IPS-18a (cell line): Measurements from ENCODE around the gene GMEB2.
"Not testable (repeated sequence)": the region's sequence is repeated elsewhere in the genome, so short reads cannot be mapped to it uniquely, and the experiment has no call there.

Source experiments
- H3K27ac ChIP-seq: one replicate; pipeline ENCODE4 v1.5.1; 2013; ENCODE audit warnings: low read length
- H3K27me3 ChIP-seq: one replicate; pipeline ENCODE4 v1.6.1; 2013; ENCODE audit warnings: mild to moderate bottlenecking, low read length; ENCODE audit not compliant: control insufficient read depth, insufficient read depth
- H3K36me3 ChIP-seq: one replicate; pipeline ENCODE4 v1.6.1; 2013; ENCODE audit warnings: low read depth, low read length; ENCODE audit not compliant: control insufficient read depth
- H3K4me1 ChIP-seq: one replicate; pipeline ENCODE4 v1.6.1; 2013; ENCODE audit warnings: low read depth, low read length; ENCODE audit not compliant: control insufficient read depth
- H3K4me3 ChIP-seq: one replicate; pipeline ENCODE4 v1.5.1; 2013; ENCODE audit warnings: low read length
- H3K9ac ChIP-seq: one replicate; pipeline ENCODE4 v1.6.1; 2013; ENCODE audit warnings: mild to moderate bottlenecking, low read length, moderate library complexity
- H3K9me3 ChIP-seq: one replicate; pipeline ENCODE4 v1.6.1; 2013; ENCODE audit warnings: low read depth, low read length; ENCODE audit not compliant: control insufficient read depth

GMEB2 gene

DNA sequence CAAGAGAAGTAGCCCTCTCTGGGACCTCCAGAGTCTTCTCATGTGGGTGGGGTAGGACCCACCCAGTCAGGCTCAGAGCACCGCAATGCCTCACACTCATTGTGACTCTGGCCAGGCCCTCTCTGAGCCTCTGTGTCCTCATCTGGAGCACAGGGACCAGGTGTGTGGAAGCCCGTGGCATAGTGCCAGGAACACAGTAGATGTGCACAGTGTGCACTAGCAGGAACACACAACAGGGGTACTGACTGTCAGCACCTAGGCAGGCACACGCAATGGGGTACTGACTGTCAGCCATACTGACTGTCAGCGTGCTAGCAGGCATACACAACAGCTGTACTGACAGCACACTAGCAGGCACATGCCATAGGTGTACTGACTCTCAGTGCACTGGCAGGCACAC, 28.3 kb upstream of the GMEB2 start:
- H3K27ac ChIP-seq: no peak overlapping the region
- H3K27me3 ChIP-seq: no peaks in the 10 kb centered on the region
- H3K4me3 ChIP-seq: no peak overlapping the region
- no peaks in the 10 kb centered on the region for H3K9me3 ChIP-seq
- peaks cover 11% of the 10 kb centered on the region for H3K4me1 ChIP-seq
- no peak overlapping the region for H3K9ac ChIP-seq
- H3K36me3 ChIP-seq: no peaks in the 10 kb centered on the region

DNA sequence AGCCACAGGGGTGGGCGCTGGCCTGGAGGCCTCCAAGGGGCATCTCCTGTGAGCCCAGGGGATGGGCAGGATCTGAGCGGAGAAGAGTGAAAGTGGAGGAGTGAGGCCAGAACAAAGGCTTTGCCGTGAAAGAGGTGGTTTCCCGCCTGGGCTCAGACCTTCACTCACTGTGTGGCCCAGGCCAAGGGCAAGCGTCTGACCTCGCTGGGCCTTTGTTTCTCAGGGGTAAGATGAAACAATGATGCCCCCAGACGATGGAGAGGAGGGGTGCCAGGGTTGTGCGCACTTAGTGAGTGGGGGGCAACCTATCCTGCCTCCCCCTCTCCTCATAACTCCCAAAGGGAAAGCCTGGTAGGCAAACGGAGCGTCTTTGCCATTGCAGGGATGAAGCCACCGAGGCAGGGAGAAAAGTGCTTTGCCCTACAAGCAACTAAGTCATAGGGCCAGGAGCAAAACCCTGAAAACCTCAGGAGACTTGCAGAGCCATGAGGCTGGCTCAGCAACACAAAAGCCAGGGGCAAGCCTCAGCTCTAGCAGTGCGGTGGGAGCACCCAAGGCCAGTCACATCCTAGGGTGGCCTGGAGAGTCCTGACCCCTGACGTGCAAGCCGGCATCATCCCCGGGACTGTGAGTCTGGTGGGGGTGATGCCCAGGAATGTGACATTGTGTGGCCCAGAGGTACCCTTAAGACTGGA, 27.2 kb upstream of the GMEB2 start:
- H3K4me1 ChIP-seq: peaks cover 9% of the 10 kb centered on the region
- peak overlapping the region; percentile 88 for H3K27ac ChIP-seq
- H3K27me3 ChIP-seq: no peaks in the 10 kb centered on the region
- H3K36me3 ChIP-seq: no peaks in the 10 kb centered on the region
- H3K9me3 ChIP-seq: no peaks in the 10 kb centered on the region
- peak overlapping the region; percentile 68 for H3K4me3 ChIP-seq
- H3K9ac ChIP-seq: peak overlapping the region; percentile 91

DNA sequence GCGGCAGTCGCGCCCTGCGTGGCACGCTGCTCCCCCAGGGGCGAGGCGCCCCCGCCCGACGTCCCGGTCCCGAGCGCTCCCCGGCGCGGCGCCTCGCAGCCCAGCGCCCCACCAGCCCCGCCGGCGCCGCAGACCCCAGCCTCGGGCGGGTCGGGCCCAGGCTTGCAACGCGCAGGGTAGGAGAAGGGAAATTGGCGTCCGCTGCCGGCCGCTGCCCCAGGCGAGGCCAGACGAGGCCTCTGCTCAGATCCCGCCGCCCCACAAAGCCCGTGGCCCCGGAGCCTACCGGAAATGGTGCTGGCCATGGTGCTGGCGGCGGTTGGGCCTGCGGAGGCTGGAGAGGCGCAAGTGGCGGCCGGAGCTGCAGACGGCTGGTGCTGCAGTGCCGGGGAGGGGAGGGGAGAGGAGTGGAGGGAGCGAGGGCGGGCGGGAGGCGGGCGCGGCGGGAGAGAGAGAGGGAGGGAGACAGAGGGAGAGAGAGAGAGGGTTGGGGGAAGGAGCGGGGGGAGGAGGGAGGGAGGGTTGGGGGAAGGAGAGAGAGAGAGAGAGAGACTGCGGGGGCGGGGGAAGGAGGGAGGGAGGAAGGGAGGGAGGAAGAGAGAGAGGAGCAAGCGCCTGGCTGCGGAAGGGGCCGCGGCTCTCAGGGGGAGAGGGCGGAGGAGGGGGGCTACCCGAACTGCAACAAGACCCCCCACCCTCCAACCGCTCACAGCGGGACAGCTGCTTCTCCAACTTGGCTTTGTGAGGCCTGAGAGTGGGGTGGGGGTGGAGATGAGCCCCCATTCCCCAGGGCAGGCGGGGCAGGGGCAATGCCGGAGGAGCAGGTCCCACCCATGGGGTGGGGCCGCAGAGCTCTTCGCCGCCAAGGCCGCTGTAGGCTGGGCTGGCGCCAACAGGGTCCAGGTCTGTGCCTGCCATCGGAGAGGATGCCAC, 26.4 kb upstream of the GMEB2 start, which contains the start of gene STMN3:
TSS of gene STMN3 (minus strand) at position 384 of the 933 bp plus-strand sequence. CDS start at position 305, 79 bp downstream.
- Histone ChIP-seq H3K27me3 (no peaks in the 10 kb centered on the region), H3K4me3 (peak within 1 kb of the TSS; percentile 68), H3K9me3 (no peaks in the 10 kb centered on the region), H3K36me3 (no peaks in the 10 kb centered on the region), H3K27ac (peak within 1 kb of the TSS; percentile 88), H3K9ac (peak within 1 kb of the TSS; percentile 91), H3K4me1 (peaks cover 7% of the 10 kb centered on the region)

DNA sequence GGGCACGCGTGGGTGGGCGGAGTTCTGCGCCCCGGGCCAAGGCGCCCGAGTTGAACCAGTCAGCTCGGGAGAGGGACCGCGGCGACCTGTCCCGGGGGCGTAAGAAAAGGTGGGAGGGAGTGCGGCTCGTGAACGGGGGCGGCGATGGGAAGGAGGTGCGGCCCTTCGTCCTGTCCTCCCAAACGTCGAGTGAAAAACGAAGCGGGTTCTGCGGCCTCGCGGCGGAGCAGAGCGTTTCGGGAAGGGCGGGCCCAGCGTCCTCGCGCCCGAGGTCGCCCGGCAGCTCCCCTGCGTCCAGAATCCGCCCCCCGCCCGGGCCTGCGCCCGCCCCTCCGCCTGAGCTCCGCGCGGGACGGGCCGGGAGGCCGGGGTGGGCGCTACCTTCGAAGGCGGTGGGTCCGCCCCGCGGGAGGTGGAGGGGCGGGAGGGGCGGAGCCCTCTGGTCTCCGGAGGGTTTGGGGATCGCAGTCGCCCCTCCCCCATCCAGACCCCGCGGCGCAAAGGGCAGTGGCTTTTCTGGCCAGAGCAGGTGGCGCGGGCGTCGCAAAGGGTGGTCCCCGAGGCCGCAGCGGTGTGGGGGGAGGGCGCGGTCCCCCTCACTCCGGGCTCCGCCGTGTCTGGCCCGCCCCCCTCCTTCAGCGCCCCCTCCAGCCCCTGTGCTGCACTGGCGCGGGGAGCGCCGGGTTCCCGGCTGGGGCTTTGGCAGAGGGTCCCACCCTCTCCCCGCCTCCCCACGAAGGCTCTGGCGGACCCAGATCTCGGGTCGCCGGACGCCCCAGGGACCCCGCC, 25.5 kb upstream of the GMEB2 start:
- Histone ChIP-seq H3K9me3 (no peaks in the 10 kb centered on the region), H3K27ac (no peak overlapping the region), H3K36me3 (no peaks in the 10 kb centered on the region), H3K27me3 (no peaks in the 10 kb centered on the region), H3K9ac (no peak overlapping the region), H3K4me3 (peak overlapping the region; percentile 56), H3K4me1 (peaks cover 7% of the 10 kb centered on the region)

DNA sequence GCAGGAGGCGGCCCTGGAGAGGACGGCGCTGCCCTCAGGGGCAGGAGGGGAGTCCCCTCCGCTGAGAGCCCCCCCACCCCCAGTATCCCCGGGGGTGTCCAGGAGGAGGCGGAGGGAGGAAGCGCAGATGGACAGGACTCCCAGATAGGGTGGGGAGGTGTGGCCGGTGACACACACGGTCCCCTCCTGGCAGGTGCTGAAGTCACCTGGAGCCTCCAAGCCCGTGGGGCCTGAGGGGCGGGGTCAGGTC, 25.0 kb upstream of the GMEB2 start:
- no peak overlapping the region for H3K9ac ChIP-seq
- H3K4me3 ChIP-seq: peak overlapping the region; percentile 56
- H3K36me3 ChIP-seq: no peaks in the 10 kb centered on the region
- H3K9me3 ChIP-seq: no peaks in the 10 kb centered on the region
- no peaks in the 10 kb centered on the region for H3K27me3 ChIP-seq
- peaks cover 7% of the 10 kb centered on the region for H3K4me1 ChIP-seq
- H3K27ac ChIP-seq: no peak overlapping the region

DNA sequence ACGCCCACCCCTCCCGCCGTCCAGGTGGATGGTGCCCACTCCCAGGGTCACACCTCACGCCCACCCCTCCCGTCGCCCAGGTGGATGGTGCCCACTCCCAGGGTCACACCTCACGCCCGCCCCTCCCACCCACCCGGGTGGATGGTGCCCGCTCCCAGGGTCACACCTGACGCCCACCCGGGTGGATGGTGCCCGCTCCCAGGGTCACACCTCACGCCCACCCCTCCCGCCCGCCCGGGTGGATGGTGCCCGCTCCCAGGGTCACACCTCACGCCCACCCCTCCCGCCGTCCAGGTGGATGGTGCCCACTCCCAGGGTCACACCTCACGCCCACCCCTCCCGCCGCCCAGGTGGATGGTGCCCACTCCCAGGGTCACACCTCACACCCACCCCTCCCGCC, 23.6 kb upstream of the GMEB2 start:
- not testable (repeated sequence) for H3K9me3 ChIP-seq, H3K27me3 ChIP-seq, H3K27ac ChIP-seq, H3K4me3 ChIP-seq, H3K36me3 ChIP-seq, H3K9ac ChIP-seq, H3K4me1 ChIP-seq

DNA sequence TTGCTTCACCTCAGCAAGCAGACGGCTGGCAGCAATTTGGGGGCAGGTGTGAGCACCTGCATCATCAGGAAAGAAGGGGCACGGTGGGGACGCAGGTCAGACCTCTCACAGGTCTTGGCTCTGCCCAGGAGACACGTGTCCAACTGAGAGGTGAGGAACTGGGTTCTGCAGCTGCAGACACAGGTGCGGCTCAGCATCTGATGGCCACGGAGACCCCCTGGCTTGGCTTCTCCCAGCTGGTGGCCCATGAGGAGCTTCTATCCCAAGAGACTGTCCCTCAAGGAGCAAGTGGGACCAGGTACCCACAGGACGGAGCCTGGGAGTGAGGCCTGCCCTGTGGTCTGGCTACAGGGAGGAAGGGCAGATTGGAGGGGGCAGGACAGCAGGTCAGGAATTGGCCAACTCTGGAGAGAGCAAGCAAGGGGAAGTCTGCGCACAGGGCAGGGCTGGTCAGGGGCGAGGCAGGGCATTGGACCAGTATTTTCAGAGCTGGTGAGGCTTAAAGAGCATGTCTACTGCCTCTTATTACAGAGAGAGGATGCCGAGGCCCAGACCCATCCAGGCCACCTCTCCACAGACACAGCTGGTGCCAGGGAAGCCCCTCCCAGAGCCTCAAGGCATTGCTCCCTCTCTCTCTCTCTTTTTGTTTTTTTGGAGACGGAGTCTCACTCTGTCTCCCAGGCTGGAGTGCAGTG, 22.1 kb upstream of the GMEB2 start:
- Histone ChIP-seq H3K36me3 (no peaks in the 10 kb centered on the region), H3K4me1 (peaks cover 1% of the 10 kb centered on the region), H3K4me3 (no peak overlapping the region), H3K9me3 (no peaks in the 10 kb centered on the region), H3K27ac (no peak overlapping the region), H3K27me3 (no peaks in the 10 kb centered on the region), H3K9ac (no peak overlapping the region)

DNA sequence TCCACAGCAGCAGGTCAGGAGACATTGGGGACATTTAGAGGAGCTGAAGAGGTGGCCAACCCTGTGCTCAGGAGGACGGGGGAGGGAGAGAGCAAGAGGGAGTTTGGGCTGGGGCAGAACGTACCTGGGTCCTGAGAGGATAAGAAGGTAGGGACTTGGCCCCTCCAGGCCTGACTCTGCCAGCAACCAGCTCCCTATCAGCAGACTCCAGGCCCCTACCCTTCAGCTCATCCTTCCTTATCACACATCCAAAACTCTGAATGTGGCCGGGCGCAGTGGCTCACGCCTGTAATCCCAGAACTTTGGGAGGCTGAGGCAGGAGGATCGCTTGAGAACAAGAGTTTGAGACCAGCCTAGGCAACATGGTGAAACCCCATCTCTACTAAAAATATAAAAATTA, 21.3 kb upstream of the GMEB2 start:
- no peak overlapping the region for H3K9ac ChIP-seq
- H3K9me3 ChIP-seq: no peaks in the 10 kb centered on the region
- no peaks in the 10 kb centered on the region for H3K4me1 ChIP-seq
- H3K4me3 ChIP-seq: no peak overlapping the region
- no peaks in the 10 kb centered on the region for H3K36me3 ChIP-seq
- H3K27me3 ChIP-seq: no peaks in the 10 kb centered on the region
- H3K27ac ChIP-seq: no peak overlapping the region

DNA sequence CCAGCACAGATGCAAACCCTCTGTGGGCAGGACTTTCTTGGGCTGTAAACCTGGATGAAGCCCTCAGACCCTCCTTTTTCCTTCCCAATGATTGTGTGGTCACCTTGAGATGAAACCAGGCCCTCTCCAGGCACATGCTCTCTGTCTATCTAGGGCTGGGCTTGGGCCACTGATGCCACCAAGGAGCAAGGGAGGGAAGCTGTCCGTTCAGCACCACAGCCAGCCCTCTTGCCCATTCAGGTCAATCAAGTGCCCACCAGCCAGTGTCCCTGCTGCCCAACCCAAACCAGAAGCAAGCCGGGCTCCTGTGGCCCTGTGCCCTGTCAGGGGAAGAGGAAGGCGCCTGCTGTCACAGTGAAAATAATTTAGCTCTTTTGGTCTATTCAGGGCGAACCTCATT, 18.3 kb upstream of the GMEB2 start:
- Histone ChIP-seq H3K9me3 (no peaks in the 10 kb centered on the region), H3K27ac (no peak overlapping the region), H3K27me3 (no peaks in the 10 kb centered on the region), H3K36me3 (no peaks in the 10 kb centered on the region), H3K9ac (no peak overlapping the region), H3K4me3 (no peak overlapping the region), H3K4me1 (no peaks in the 10 kb centered on the region)

DNA sequence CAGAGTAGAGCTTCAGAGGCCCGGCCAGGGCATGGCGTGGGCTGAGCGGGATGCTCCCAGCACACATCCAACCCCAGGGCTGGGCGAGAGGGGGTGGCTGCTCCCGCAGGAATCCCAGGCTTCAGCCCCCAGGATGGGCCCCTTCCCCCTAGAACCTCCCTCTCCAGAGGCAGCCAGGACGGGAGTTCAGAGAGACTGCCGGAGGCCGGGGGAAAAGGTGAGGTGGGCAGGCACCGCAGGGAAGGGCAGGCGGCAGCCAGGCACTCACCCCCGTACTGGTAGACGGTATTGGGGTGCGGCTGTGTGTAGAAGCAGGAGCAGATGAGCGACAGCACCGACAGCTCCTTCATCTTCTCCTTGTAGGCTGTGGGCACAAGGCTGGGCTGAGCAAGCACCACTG, 17.0 kb upstream of the GMEB2 start:
- H3K36me3 ChIP-seq: no peaks in the 10 kb centered on the region
- H3K4me1 ChIP-seq: no peaks in the 10 kb centered on the region
- no peak overlapping the region for H3K9ac ChIP-seq
- H3K4me3 ChIP-seq: no peak overlapping the region
- H3K9me3 ChIP-seq: no peaks in the 10 kb centered on the region
- H3K27me3 ChIP-seq: no peaks in the 10 kb centered on the region
- H3K27ac ChIP-seq: no peak overlapping the region

DNA sequence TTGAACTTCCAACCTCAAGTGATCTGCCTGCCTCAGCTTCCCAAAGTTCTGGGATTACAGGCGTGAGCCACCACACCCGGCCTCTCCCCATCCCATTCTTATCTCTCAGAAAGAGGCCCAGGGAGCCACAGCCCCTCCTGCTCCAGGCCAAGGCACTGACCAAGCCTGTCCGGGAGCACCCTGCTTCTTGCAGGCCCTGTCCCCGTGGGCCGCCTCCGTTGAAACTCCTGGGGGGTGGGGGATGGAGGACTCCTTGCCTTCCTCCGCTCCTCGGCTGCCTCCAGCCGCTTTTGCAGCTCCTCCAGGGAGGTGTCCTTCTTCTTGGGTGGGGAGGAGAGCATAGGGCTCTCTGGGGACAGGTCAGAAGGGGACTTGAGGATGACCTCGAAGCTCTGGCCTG, 16.6 kb upstream of the GMEB2 start:
- no peak overlapping the region for H3K4me3 ChIP-seq
- no peaks in the 10 kb centered on the region for H3K27me3 ChIP-seq
- H3K27ac ChIP-seq: no peak overlapping the region
- H3K9ac ChIP-seq: no peak overlapping the region
- no peaks in the 10 kb centered on the region for H3K4me1 ChIP-seq
- no peaks in the 10 kb centered on the region for H3K9me3 ChIP-seq
- no peaks in the 10 kb centered on the region for H3K36me3 ChIP-seq
